ENCODE results near the gene BMI1.

- no peak for TF ChIP-seq CTCF (conservative IDR thresholded peaks at IDR 0.05; ENCODE audit: low read depth, low read length)
- no peak for TF ChIP-seq NFE2L2 (IDR thresholded peaks at IDR 0.05; ENCODE audit: low read depth, low read length)
- no peak for TF ChIP-seq SMC3 (IDR thresholded peaks at IDR 0.05; ENCODE audit: low read depth, low read length)
- TF ChIP-seq CEBPB (IDR thresholded peaks at IDR 0.05; ENCODE audit: low read depth, low read length): no peak
- TF ChIP-seq USF2 (IDR thresholded peaks at IDR 0.05; ENCODE audit: low read depth, low read length): no peak
- TF ChIP-seq BHLHE40 (IDR thresholded peaks at IDR 0.05; ENCODE audit: low read depth, low read length): no peak
- no peak for TF ChIP-seq POLR2A (IDR thresholded peaks at IDR 0.05; ENCODE audit: low read depth, low read length)
- no peak for TF ChIP-seq MXI1 (IDR thresholded peaks at IDR 0.05; ENCODE audit: borderline replicate concordance, low read depth, low read length)
- no peak for TF ChIP-seq RAD21 (IDR thresholded peaks at IDR 0.05; ENCODE audit: low read length)
- TF ChIP-seq MAZ (IDR thresholded peaks at IDR 0.05; ENCODE audit: borderline replicate concordance, low read depth, low read length): no peak
- TF ChIP-seq FOS (IDR thresholded peaks at IDR 0.05; ENCODE audit: low read depth, low read length): no peak
- TF ChIP-seq RFX5 (IDR thresholded peaks at IDR 0.05; ENCODE audit: low read depth, low read length): no peak
- no peak for TF ChIP-seq MAFK (IDR thresholded peaks at IDR 0.05; ENCODE audit: low read depth, low read length)
These were observed 2.8 kb downstream of the BMI1 start for GRCh38 chr10:22323538-22324305.
